GM18520 (cell line): Measurements from ENCODE around the gene PHETA2.
"Not testable (repeated sequence)": the region's sequence is repeated elsewhere in the genome, so short reads cannot be mapped to it uniquely, and the experiment has no call there.

Experiments used
- ATAC-seq: cut with Tn5 transposase; IDR thresholded peaks from one replicate; pipeline ENCODE4 v1.9.1; 2021; ENCODE audit not compliant: unreplicated experiment

Gene PHETA2

DNA sequence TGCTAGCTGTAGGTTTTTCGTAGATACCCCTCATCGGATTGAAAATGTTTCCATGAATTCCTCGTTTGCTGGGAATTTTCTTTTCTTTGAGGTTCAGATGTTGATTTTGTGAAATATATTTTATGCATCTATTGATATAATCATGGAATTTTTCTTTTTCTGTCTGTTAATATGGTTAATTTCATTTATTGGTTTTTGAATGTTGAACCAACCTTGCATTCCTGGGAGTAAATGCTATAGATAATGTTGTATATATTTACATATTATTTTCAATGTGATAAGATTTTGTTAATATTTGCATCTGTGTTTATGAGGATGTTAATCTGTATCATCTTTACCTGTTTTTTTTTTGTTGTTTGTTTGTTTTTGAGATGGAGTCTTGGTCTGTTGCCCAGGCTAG, 27.2 kb downstream of the PHETA2 start:
- ATAC-seq: no peak

DNA sequence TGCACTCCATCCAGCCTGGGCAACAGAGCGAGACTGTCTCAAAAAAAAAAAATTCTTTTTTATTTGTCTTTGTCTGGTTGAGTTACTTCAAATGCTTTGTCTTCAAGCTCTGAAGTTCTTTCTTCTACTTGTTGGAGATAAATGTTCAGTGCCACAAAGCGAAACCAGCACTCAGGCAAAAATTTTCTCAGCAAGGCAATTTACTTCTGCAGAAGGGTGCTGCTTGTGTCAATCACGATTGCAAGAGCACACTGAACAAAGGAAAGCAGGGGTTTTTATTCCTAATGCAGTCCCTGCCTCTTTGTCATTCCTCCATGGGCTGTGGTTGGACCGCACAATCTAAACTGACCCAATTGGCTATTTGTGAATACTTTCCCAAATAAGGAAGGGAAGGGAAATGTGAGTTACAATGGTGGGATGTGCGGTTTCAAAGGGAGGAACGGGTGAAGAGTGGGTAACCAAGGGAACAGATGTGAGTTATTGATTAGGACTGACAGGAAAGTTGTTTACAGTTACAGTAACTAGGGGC, 30.3 kb downstream of the PHETA2 start:
- ATAC-seq: not testable (repeated sequence)

DNA sequence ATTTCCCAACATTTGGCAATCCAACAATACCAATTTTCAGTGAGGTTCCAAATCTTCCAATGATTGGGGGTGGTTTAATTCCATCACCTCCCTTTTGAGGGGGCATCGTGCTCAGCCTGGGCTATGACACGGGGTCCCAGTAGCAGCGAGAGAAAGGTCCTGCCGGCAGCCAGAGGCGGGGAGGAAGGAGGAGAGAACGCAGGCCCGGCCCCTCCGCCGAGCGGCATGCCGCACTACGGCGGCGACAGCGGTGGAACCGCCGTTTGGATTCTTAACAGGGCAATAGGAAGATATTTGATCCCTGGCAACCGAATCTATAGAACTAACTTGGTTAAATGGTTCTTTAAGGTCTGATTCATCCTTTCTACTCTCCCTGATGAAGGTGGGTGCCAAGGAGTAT, 34.8 kb downstream of the PHETA2 start:
- ATAC-seq: no peak

DNA sequence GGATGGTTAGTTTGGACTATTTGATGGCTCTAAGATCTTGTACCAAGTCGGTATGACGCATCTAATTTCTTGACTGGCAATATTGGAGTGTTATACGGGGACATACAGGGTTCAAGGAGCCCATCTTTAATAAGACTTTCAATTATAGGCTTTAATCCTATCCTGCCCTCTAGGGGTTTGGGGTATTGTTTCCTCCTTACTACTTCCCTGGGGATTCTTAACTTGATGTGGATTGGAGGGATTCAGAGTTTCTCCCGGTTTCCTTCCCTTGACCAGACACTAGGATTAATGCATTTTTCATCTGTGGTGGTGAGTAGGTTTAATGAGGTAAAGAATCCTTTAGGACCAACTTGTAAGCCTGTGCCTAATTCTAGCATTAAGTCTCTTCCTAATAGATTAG, 37.8 kb downstream of the PHETA2 start:
- no peak for ATAC-seq

DNA sequence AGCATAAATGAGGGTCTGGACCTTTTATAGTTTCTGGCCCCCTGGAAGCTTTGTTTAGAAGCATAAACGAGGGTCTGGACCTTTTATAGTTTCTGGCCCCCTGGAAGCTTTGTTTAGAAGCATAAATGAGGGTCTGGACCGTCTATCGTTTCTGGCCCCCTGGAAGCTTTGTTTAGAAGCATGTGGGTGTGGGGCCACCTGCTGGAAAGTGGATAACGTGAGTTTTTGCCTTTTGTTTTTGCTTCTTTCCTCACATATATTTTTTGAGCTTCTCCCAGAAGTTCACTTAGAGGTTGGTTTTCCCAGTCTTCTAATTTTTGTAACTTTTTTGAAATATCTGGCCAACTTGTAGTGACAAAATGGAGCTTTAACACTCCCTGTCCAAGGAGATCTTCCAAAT, 38.7 kb downstream of the PHETA2 start:
- ATAC-seq: not testable (repeated sequence)

DNA sequence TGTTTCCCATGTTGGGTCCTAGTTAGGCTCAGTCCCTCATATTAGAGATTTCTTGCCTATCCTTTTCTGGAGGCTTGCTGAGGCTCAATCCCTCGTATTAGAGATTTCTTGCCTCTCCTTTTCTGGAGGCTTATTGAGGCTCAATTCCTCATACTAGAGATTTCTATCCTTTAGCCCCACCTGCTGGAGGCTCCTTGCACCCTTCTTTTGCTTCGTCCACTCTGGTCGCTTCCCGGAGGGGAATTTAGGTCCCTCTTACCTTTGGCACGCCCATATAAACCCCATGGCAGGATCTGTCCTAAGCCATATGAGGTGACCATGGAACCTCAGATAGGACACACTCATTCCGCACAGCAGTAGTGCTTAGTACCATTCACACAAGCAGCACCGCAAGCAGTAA, 40.7 kb downstream of the PHETA2 start:
- ATAC-seq: no peak

DNA sequence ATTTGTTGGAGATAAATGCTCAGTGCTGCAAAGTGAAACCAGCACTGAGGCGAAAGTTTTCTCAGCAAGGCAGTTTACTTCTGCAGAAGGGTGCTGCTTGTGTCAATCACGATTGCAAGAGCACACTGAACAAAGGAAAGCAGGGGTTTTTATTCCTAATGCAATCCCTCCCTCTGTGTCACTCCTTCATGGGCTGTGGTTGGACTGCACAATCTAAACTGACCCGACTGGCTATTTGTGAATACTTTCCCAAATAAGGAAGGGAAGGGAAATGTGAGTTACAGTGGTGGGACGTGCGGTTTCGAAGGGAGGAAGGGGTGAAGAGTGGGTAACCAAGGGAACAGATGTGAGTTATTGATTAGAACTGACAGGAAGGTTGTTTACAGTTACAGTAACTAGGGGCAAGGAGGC, 41.4 kb downstream of the PHETA2 start:
- not testable (repeated sequence) for ATAC-seq

DNA sequence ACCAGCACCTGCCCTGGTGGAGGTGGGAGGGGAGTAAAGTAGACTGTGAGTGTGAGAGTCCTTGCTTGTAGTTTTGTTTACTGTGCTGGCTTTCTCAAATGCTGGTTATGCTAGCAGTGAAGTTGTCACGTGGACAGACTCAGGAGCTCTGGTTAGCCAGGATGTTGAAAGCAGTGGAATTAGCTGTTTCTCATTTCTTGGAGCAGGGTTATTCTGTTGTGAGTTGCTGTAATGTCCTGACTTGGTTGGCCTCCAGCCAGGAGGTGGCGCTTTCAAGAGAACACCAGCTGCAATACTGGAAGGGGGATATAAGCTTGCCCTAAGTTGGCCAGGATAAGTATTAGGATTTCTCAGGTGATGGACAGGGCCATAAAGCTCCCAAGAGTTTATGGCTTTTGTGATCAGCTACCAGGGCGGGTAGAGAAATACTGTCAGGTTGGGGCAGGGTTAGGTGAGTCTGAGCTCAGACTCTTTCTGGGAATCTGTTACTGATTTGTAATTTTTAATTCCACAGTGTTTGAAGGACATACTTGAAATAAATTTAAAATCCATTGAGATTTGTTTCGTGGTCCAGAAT, 42.9 kb downstream of the PHETA2 start:
- no peak for ATAC-seq

DNA sequence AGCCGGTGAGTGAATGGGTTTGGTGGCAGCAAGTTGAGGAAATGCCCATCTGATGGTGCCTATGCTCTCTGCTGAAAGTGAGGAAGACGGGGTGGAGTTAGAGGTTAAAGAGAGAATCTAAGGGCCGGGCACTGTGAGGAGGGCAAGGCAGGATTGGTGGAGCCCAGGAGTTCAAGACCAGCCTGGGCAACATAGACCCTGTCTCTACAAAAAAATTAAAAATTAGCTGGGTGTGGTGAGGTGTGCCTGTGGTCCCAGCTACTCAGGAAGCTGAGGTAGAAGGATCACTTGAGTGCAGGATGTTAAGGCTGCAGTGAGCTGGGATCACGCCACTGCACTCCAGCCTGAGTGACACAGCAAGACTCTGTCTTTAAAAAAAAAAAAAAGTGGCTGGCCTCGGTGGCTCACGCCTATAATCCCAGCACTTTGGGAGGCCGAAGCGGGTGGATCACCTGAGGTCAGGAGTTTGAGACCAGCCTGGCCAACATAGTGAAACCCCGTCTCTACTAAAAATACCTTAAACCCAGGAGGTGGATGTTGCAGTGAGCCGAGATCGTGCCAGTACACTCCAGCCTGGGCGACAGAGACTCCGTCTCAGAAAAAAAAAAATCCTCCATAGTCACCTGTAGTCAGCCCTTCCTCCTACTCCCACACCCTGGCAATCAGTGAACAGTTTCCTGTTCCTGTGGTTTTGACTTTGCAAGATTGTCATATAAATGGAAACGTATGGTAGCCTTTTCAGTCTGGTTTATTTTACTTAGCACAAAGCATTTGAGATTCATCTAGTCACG, 46.4 kb downstream of the PHETA2 start:
- ATAC-seq: not testable (repeated sequence)

DNA sequence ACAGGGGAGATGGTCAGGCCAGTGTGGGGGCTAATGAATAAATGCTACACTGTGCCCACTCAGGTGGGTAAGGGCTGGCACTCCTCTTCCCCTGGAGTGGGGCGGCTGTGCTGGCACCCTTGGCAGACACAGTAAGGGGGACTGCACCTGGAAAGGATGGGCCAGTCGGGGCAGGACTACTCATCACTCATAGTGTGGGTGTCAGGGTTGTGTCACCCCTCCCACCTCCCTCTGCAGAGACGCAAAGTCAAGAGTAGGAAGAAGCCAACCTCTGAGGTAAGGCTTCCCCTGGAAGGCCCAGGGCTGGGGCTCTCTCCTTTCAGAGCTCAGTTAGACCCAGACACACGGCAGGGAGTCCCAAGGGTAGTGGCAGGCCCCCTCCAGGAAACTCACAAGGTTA, 49.5 kb downstream of the PHETA2 start:
- ATAC-seq: not testable (repeated sequence)

DNA sequence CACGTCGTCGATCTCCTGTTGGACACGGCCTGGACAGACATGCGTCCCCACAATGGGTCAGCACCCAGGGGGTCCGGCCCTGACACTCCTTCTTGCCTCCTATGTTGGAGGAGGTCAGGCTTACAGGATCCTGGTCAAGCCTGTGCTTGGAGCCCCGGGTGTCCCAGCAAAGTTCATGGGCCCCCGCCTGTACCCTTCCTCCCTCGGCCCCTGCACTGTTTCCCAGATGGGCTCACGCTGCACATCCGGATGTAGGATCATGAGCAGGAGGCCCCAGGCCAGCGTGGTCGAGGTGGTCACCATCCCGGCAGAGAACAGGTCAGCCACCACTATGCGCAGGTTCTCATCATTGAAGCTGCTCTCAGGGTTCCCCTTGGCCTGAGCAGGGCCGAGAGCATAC, 53.6 kb downstream of the PHETA2 start:
- no peak for ATAC-seq

DNA sequence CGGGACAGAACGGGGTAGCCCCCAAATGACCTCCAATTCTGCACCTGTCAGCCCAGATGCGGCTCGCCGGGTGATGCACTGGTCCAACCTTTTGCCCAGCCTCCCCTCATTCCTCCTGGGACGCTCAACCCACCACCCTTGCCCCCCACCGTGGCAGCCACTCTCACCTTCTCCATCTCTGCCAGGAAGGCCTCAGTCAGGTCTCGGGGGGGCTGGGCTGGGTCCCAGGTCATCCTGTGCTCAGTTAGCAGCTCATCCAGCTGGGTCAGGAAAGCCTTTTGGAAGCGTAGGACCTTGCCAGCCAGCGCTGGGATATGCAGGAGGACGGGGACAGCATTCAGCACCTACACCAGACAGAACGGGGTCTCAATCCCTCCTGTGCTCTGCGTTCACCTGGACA, 54.0 kb downstream of the PHETA2 start:
- ATAC-seq: not testable (repeated sequence)
